ENCODE results near the gene TTPAL.

The TTPAL gene

DNA sequence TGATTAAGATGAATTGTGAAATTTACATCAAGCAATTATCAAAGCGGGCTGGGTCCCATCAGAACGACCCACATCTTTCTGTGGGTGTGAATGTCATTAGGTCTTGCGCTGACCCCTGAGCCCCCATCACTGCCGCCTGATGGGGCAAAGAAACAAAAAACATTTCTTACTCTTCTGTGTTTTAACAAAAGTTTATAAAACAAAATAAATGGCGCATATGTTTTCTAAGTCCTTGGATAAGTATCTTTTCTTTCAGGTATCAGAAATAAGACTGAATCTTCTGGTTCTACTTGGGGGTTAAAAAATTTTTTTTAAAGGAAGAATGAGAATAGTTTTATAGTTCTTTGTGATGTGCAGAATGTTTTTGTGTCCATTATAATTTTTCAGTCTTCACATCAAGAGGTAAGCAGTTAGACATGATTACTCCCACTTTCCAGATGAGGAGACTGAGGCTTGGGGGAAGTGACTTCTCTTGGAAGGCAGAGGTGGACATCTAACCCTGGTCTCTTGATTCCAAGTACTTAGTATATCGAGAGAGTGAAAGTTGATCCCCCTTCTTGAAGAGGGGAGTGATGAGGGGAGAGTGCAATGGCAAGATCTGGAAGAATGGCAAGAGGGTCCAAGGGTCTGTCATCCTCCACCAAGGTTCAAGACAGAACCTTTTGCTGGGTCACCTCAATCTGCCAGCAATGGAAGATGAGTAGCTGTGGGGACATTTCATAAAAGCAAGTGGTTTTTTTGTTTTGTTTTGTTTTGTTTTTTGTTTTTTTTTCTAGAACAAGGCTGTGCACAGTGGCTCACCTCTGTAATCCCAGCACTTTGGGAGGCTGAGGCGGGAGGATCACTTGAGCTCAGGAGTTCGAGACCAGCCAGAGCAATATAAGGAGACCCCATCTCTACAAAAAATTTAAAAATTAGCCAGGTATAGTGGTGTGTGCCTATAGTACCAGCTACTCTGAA is 42.8 kb upstream of the TTPAL start:
- DNase-seq (ENCODE audit: low read depth): no peak
- in situ Hi-C loops (cut with HindIII; ENCODE audit: low sequenced_read_pairs): no loop called here
- no peak for TF ChIP-seq CTCF (IDR thresholded peaks at IDR 0.05; ENCODE audit: low read depth, low read length, missing control alignments)
- H3K4me3 ChIP-seq (ENCODE audit: low read depth, low read length): no peak overlapping the region

DNA sequence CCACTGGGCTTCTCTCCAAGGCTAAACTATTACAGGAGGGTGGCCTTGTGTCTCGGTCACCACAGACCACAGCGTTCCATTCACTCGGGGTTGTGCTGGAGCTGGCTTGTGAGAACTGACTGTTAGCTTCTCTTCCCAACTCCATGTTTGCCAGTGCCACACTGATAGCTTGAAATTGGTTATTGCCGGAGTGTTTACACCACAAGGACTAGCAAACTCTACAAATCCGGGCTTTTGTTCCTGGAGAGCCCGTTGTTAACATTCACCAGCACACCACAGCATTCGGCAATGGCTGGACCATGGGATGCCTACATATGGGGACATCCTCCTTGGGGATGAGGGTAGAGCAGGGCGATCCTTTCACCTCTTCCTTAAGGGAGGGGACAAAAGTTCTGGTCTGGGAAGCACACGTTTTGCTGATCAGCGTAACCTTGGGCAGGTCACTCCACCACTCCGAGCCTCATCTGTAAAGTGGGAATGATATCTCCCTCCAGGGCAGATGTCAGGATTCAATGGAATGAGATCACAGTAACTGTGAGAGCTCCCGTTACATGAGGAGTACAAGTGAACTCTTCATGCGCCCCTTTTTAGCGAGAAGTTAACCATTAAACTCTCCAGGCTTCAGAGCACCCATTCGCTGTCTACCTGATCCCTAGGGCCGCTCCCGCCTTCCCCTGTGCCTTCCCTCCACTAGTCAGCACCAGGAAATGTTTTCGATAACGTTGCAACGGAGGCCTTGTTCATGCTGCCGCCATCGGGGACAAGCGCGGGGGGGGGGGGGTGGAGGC is 41.7 kb upstream of the TTPAL start:
- in situ Hi-C loops (cut with HindIII; ENCODE audit: low sequenced_read_pairs): no loop called here
- DNase-seq (ENCODE audit: low read depth): no peak
- no peak overlapping the region for H3K4me3 ChIP-seq (ENCODE audit: low read depth, low read length)
- no peak for TF ChIP-seq CTCF (IDR thresholded peaks at IDR 0.05; ENCODE audit: low read depth, low read length, missing control alignments)

DNA sequence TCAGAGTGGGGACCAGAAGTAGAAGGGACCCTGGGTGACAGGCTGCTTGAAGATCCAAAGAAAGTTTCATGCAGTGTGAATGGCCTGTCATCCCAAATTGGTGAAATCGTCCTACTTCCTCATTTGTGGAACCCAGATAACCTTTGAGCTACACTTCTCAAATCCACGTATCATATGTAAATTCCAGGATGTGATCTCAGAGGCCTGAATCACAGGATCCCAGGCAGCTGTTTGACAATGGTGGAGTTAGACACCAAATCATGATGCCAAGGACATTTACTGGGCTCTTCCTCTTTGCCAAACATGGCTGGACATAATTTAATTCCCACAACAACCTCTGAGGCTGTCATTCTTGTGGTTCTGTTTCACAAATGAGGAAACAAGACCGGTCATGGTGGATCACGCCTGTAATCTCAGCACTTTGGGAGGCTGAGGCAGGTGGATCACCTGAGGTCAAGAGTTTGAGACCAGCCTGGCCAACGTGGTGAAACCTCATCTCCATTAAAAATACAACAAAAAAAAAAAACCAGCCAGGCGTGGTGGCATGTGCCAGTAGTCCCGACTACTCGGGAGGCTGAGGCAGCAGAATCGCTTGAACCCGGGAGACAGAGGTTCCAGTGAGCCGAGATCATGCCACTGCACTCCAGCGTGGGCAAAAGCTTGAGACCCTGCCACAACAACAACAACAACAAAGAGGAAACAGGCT is 39.9 kb upstream of the TTPAL start:
- in situ Hi-C loops (cut with HindIII; ENCODE audit: low sequenced_read_pairs): no loop called here
- no peak overlapping the region for H3K4me3 ChIP-seq (ENCODE audit: low read depth, low read length)
- DNase-seq (ENCODE audit: low read depth): no peak
- TF ChIP-seq CTCF (IDR thresholded peaks at IDR 0.05; ENCODE audit: low read depth, low read length, missing control alignments): no peak

DNA sequence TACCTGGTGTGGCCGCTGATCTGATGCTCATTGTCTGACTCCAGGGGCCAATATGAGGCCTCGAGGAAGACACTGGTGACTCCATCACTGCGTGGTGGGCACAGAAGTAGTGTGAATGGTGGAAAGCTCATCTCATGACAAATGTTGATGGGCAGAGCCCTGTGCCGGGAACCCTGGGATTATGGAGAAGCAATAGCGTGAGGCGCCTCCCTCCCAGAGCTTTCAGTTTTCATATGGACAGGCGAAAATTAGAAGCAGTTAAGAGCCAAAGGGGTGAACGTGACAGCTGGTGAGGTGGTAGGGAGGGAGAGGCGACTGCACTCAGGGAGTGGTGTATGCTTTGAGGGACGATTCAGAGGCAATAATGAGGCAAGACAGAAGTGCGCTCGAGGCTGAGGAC is 39.3 kb upstream of the TTPAL start:
- DNase-seq (ENCODE audit: low read depth): no peak
- H3K4me3 ChIP-seq (ENCODE audit: low read depth, low read length): no peak overlapping the region
- in situ Hi-C loops (cut with HindIII; ENCODE audit: low sequenced_read_pairs): no loop called here
- TF ChIP-seq CTCF (IDR thresholded peaks at IDR 0.05; ENCODE audit: low read depth, low read length, missing control alignments): no peak

GRCh38 chr20:44437497-44437896 is 38.2 kb upstream of the TTPAL start:
- no peak for TF ChIP-seq CTCF (IDR thresholded peaks at IDR 0.05; ENCODE audit: low read depth, low read length, missing control alignments)
- no peak overlapping the region for H3K4me3 ChIP-seq (ENCODE audit: low read depth, low read length)
- in situ Hi-C loops (cut with HindIII; ENCODE audit: low sequenced_read_pairs): no loop called here
- DNase-seq (ENCODE audit: low read depth): no peak

DNA sequence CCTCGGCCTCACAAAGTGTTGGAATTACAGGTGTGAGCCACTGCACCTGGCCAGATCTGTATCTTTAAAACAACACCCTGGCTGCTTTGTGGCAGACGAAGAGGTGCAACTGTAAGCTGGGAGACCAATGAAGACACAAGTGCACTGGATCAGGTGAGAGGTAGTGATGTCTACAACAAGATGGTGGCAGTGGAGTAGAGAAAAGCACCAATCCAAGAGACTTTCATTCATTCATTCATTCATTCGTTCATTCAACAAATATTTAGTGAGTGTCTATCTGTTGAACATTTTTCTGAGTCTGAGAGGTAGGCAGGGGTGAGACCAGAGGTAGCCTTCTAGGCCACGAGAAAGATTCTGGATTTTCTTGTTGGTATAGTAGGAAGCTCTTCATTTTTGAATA is 36.9 kb upstream of the TTPAL start:
- in situ Hi-C loops (cut with HindIII; ENCODE audit: low sequenced_read_pairs): no loop called here
- no peak overlapping the region for H3K4me3 ChIP-seq (ENCODE audit: low read depth, low read length)
- DNase-seq (ENCODE audit: low read depth): no peak
- no peak for TF ChIP-seq CTCF (IDR thresholded peaks at IDR 0.05; ENCODE audit: low read depth, low read length, missing control alignments)
